GM12872 (cell line): ENCODE measurements around the gene NME2.

ENCODE experiments used
- CTCF ChIP-seq: IDR thresholded peaks from 3 replicates; pipeline ENCODE4 v1.5.1; 2011; ENCODE audit warnings: low read depth, mild to moderate bottlenecking, low read length, moderate library complexity; ENCODE audit not compliant: insufficient read depth

Gene NME2

GRCh38 chr17:51159604-51160003, 6.6 kb upstream of the NME2 start:
- TF ChIP-seq CTCF, result no peak

- TF ChIP-seq CTCF, result no peak
Observed at GRCh38 chr17:51161541-51161940, 4.7 kb upstream of the NME2 start.

GRCh38 chr17:51164911-51165679, 1.1 kb upstream of the NME2 start:
- no peak for TF ChIP-seq CTCF

DNA sequence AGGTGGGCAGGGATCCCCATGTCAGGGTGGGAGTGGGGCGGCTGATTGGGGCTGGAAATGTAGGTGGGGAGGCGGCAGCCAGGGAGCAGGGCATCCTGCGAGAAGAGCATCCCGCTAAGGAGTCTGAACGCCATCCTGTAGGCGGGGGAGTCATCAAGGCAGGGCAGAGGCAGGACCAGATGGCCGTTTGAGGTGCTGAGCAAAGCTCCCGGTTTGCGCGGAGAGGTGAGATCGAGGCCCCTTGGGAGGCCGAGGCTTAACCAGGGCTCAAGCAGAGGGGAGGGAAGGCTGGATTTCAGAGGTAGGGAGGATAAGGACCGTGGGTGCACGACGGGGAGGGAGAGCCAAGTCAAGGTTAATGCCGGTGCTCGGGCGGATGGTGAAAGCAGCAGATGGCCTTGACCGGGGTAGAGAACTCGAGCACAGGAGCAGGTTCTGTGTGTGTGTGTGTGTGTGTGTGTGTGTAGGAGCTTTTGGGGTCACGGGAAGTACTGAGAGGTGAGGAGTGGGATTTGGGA, 472 bp upstream of the NME2 start:
- TF ChIP-seq CTCF, result no peak

GRCh38 chr17:51166987-51167931, 1.0 kb downstream of the NME2 start:
- TF ChIP-seq CTCF, result peak; percentile 77

DNA sequence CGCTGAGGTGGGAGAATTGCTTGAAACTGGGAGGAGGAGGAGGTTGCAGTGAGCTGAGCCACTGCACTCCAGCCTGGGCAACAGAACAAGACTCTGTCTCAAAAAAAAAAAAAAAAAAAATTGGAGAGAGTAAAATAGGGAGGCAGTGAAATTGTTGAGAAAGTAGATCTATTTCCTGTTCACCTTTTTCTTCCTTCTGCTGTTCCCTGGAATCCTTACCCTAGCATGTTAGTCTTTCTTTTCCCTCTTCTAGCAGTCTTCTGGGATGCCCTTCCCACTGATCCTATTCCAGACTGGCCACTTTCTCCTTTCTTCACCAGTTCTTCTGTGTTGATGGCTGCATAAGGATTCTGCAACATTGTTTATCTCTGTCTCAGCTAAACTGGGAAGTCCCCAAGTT, 3.1 kb downstream of the NME2 start:
- no peak for TF ChIP-seq CTCF

GRCh38 chr17:51170736-51171135, 4.5 kb downstream of the NME2 start:
- TF ChIP-seq CTCF, result no peak
